Activated naive CD8-positive, alpha-beta T cell treated with anti-CD3 and anti-CD28 coated beads, Interleukin-2, amount 50 U/mL, for 24 hours (primary cell): Measurements from ENCODE around the gene TNS2.
A peak's percentile ranks its signal among the peaks of the same experiment; 100 is the strongest.

Source experiments
- ATAC-seq: fragments of 150-1000 bp; cut with Tn5 transposase; one replicate; pipeline ENCODE4 v1.10.0; 2021
- DNase-seq: peaks from one replicate; pipeline ENCODE4 v3.0.0; 2021
- H3K27ac Mint-ChIP-seq: one replicate; pipeline ENCODE4 v1.8.0; 2021; ENCODE audit warnings: mild to moderate bottlenecking, mixed read lengths
- H3K27me3 Mint-ChIP-seq: one replicate; pipeline ENCODE4 v1.8.0; 2021; ENCODE audit warnings: mixed read lengths
- H3K36me3 Mint-ChIP-seq: one replicate; pipeline ENCODE4 v1.8.0; 2021; ENCODE audit warnings: low read depth, mixed read lengths
- H3K4me1 Mint-ChIP-seq: one replicate; pipeline ENCODE4 v1.8.0; 2021; ENCODE audit warnings: mixed read lengths
- H3K4me3 Mint-ChIP-seq: one replicate; pipeline ENCODE4 v1.8.0; 2021; ENCODE audit warnings: mild to moderate bottlenecking, moderate library complexity, mixed read lengths
- H3K9me3 Mint-ChIP-seq: one replicate; pipeline ENCODE4 v1.8.0; 2021; ENCODE audit warnings: mixed read lengths

The TNS2 gene

GRCh38 chr12:53050426-53051057 lies 677 bp downstream of the TNS2 start:
- ATAC-seq (no peak), DNase-seq (no peak)
- Mint-ChIP-seq H3K36me3 (no peaks in the 10 kb centered on the region), H3K4me1 (peaks cover 34% of the 10 kb centered on the region), H3K9me3 (no peaks in the 10 kb centered on the region), H3K4me3 (no peak overlapping the region), H3K27ac (no peak overlapping the region), H3K27me3 (no peaks in the 10 kb centered on the region)

GRCh38 chr12:53051058-53051880 lies 1.4 kb downstream of the TNS2 start:
- no peak for ATAC-seq
- H3K36me3 Mint-ChIP-seq: no peaks in the 10 kb centered on the region
- DNase-seq: no peak
- H3K4me1 Mint-ChIP-seq: peaks cover 27% of the 10 kb centered on the region
- no peak overlapping the region for H3K27ac Mint-ChIP-seq
- no peaks in the 10 kb centered on the region for H3K9me3 Mint-ChIP-seq
- H3K27me3 Mint-ChIP-seq: no peaks in the 10 kb centered on the region
- H3K4me3 Mint-ChIP-seq: no peak overlapping the region

- H3K27me3 Mint-ChIP-seq: no peaks in the 10 kb centered on the region
- H3K4me1 Mint-ChIP-seq: peaks cover 23% of the 10 kb centered on the region
- ATAC-seq: no peak
- H3K36me3 Mint-ChIP-seq: no peaks in the 10 kb centered on the region
- DNase-seq: no peak
- H3K9me3 Mint-ChIP-seq: no peaks in the 10 kb centered on the region
- H3K27ac Mint-ChIP-seq: no peak overlapping the region
- H3K4me3 Mint-ChIP-seq: no peak overlapping the region
Measured at GRCh38 chr12:53051881-53052412, 2.1 kb downstream of the TNS2 start.

GRCh38 chr12:53052419-53053217 lies 2.8 kb downstream of the TNS2 start:
- Mint-ChIP-seq H3K27me3 (no peaks in the 10 kb centered on the region), H3K4me1 (peaks cover 23% of the 10 kb centered on the region), H3K27ac (no peak overlapping the region), H3K9me3 (no peaks in the 10 kb centered on the region), H3K36me3 (no peaks in the 10 kb centered on the region), H3K4me3 (no peak overlapping the region)
- ATAC-seq (no peak), DNase-seq (no peak)

- Mint-ChIP-seq H3K27ac (peak overlapping the region; percentile 89), H3K4me1 (peaks cover 19% of the 10 kb centered on the region), H3K9me3 (no peaks in the 10 kb centered on the region), H3K27me3 (no peaks in the 10 kb centered on the region), H3K36me3 (no peaks in the 10 kb centered on the region), H3K4me3 (peak overlapping the region; percentile 92)
- ATAC-seq (peak; percentile 2), DNase-seq (peak; percentile 62)
Measured at GRCh38 chr12:53053218-53054111, 3.6 kb downstream of the TNS2 start.

- Mint-ChIP-seq H3K4me3 (peak overlapping the region; percentile 92), H3K9me3 (no peaks in the 10 kb centered on the region), H3K27me3 (no peaks in the 10 kb centered on the region), H3K4me1 (peaks cover 11% of the 10 kb centered on the region), H3K36me3 (no peaks in the 10 kb centered on the region), H3K27ac (peak overlapping the region; percentile 89)
- ATAC-seq: peak; percentile 87
- peak; percentile 92 for DNase-seq
Measured at GRCh38 chr12:53054112-53054878, 4.4 kb downstream of the TNS2 start.

- Mint-ChIP-seq H3K36me3 (no peaks in the 10 kb centered on the region), H3K4me3 (peak overlapping the region; percentile 26), H3K9me3 (no peaks in the 10 kb centered on the region), H3K4me1 (peaks cover 7% of the 10 kb centered on the region), H3K27ac (no peak overlapping the region), H3K27me3 (no peaks in the 10 kb centered on the region)
- DNase-seq: no peak
- ATAC-seq: no peak
Measured at GRCh38 chr12:53055471-53056266, 5.8 kb downstream of the TNS2 start.

GRCh38 chr12:53056296-53056695 lies 6.4 kb downstream of the TNS2 start:
- H3K27ac Mint-ChIP-seq: no peak overlapping the region
- H3K36me3 Mint-ChIP-seq: no peaks in the 10 kb centered on the region
- DNase-seq (no peak), ATAC-seq (no peak)
- H3K9me3 Mint-ChIP-seq: no peaks in the 10 kb centered on the region
- no peak overlapping the region for H3K4me3 Mint-ChIP-seq
- no peaks in the 10 kb centered on the region for H3K27me3 Mint-ChIP-seq
- peaks cover 7% of the 10 kb centered on the region for H3K4me1 Mint-ChIP-seq

- Mint-ChIP-seq H3K27me3 (no peaks in the 10 kb centered on the region), H3K4me3 (no peak overlapping the region), H3K27ac (no peak overlapping the region), H3K36me3 (no peaks in the 10 kb centered on the region), H3K9me3 (no peaks in the 10 kb centered on the region), H3K4me1 (peaks cover 7% of the 10 kb centered on the region)
- ATAC-seq (no peak), DNase-seq (no peak)
Measured at GRCh38 chr12:53056901-53057300, 7.0 kb downstream of the TNS2 start.

- DNase-seq: no peak
- no peak overlapping the region for H3K27ac Mint-ChIP-seq
- ATAC-seq: no peak
- H3K27me3 Mint-ChIP-seq: no peaks in the 10 kb centered on the region
- H3K4me3 Mint-ChIP-seq: no peak overlapping the region
- H3K9me3 Mint-ChIP-seq: no peaks in the 10 kb centered on the region
- no peaks in the 10 kb centered on the region for H3K36me3 Mint-ChIP-seq
- peaks cover 7% of the 10 kb centered on the region for H3K4me1 Mint-ChIP-seq
Measured at GRCh38 chr12:53057816-53058500, 8.1 kb downstream of the TNS2 start.

GRCh38 chr12:53058674-53059433 lies 9.0 kb downstream of the TNS2 start:
- Mint-ChIP-seq H3K36me3 (no peaks in the 10 kb centered on the region), H3K27ac (no peak overlapping the region), H3K4me3 (no peak overlapping the region), H3K4me1 (peaks cover 4% of the 10 kb centered on the region), H3K27me3 (no peaks in the 10 kb centered on the region), H3K9me3 (no peaks in the 10 kb centered on the region)
- DNase-seq (no peak), ATAC-seq (no peak)
